ENCODE results near the gene EYS. TPM values are rescaled to one million over a fixed set of nuclear protein-coding genes. Genes with fewer than 3 reads are reported as not detected.
"Not testable (repeated sequence)": the region's sequence is repeated elsewhere in the genome, so short reads cannot be mapped to it uniquely, and the experiment has no call there.

Gene EYS
- total and polyA plus RNA-seq, 2 of the 8 experiments (the other 6 are each of a cell fraction or from before 2014, with no cell fraction given), result 0.05 to 0.13 TPM

DNA sequence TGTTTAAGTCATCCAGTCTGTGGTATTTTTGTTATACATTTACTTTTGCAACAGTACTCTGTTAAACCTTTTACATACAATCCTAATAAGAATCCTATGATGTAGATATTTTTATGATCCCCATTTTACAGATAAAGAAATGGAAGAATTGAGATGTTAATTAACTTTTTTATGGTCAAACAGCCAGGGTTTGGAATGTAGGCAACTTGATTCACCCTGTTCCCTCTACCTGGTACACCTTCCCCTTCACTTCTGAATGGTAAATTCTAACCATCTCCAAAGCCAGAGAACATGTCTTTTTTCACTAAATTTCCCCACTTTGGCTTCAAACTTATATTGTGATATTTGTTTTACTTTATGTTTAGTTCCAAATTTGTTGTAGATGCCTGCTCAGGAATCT is 1771.3 kb downstream of the EYS start (continued):
- no peak for TF ChIP-seq ATF2 (IDR thresholded peaks at IDR 0.05; ENCODE audit: low read length)
- TF ChIP-seq CREB1 (IDR thresholded peaks at IDR 0.05), result no peak
- TF ChIP-seq JUN (IDR thresholded peaks at IDR 0.05; ENCODE audit: low read depth, low read length), result no peak
- TF ChIP-seq RBBP5 (IDR thresholded peaks at IDR 0.05; ENCODE audit: borderline replicate concordance, low read depth, low read length), result no peak

DNA sequence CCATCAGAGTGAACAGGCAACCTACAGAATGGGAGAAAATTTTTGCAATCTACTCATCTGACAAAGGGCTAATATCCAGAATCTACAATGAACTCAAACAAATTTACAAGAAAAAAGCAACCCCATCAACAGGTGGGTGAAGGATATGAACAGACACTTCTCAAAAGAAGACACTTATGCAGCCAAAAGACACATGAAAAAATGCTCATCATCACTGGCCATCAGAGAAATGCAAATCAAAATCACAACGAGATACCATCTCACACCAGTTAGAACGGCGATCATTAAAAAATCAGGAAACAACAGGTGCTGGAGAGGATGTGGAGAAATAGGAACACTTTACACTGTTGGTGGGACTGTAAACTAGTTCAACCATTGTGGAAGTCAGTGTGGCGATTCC is 1773.1 kb downstream of the EYS start:
- H2AFZ ChIP-seq (ENCODE audit: low read length); H2AK5ac ChIP-seq (ENCODE audit: low read depth, low read length); H3K4ac ChIP-seq (replicated peaks; ENCODE audit: insufficient read length, low read depth, low read length); H4K91ac ChIP-seq (replicated peaks; ENCODE audit: insufficient read length, low read length); H3K36me3 ChIP-seq (ENCODE audit: control insufficient read depth in 2 of 4, insufficient read depth in 4 of 4, low read length in 3 of 4); H3K18ac ChIP-seq (ENCODE audit: extremely low read depth, low read length); H2BK20ac ChIP-seq (ENCODE audit: low read length); DNase-seq (ENCODE audit: low read depth in 1 of 2, low spot score in 2 of 2); H3K23ac ChIP-seq (ENCODE audit: insufficient read length); H4K5ac ChIP-seq (ENCODE audit: insufficient read length, low read depth, low read length); H3K79me1 ChIP-seq (ENCODE audit: low read depth, low read length); H3K4me3 ChIP-seq (ENCODE audit: extremely low read depth in 1 of 4, insufficient read depth in 2 of 4, low read depth in 3 of 4, low read length in 4 of 4); POLR2A ChIA-PET (ENCODE audit: partially characterized antibody); H3K27ac ChIP-seq (ENCODE audit: low read depth, low read length); H3K27me3 ChIP-seq (replicated peaks in 1 of 4; ENCODE audit: control insufficient read depth in 3 of 4, extremely low read depth in 1 of 4, insufficient read depth in 3 of 4, low read length in 3 of 4); FAIRE-seq; H3K9me3 ChIP-seq (ENCODE audit: insufficient read depth in 2 of 2, low read depth in 1 of 2, low read length in 1 of 2); H3K56ac ChIP-seq (replicated peaks; ENCODE audit: insufficient read length, low read depth, low read length); H2BK120ac ChIP-seq (replicated peaks; ENCODE audit: low read depth, low read length); H4K20me1 ChIP-seq (replicated peaks in 1 of 2; ENCODE audit: control insufficient read depth in 1 of 2, insufficient read depth in 2 of 2, low read length in 2 of 2); H3K14ac ChIP-seq (ENCODE audit: insufficient read length); H4K8ac ChIP-seq (ENCODE audit: extremely low read depth, insufficient read depth, low read length); H2BK5ac ChIP-seq (ENCODE audit: low read depth, low read length); H3K23me2 ChIP-seq (ENCODE audit: low read depth, low read length); H3K4me2 ChIP-seq (ENCODE audit: insufficient read depth in 1 of 2, low read depth in 2 of 2, low read length in 2 of 2); H3K79me2 ChIP-seq (ENCODE audit: control insufficient read depth in 1 of 2, insufficient read depth in 2 of 2, low read length in 2 of 2); H2BK15ac ChIP-seq (ENCODE audit: low read length); H3K9ac ChIP-seq (replicated peaks in 1 of 4; ENCODE audit: extremely low read depth in 1 of 4, low read depth in 3 of 4, low read length in 3 of 4); H3K4me1 ChIP-seq (replicated peaks in 1 of 4; ENCODE audit: control insufficient read depth in 3 of 4, insufficient read depth in 4 of 4, low read length in 3 of 4); H2BK12ac ChIP-seq (ENCODE audit: low read depth, low read length): not testable (repeated sequence)
- CTCF ChIA-PET (ENCODE audit: partially characterized antibody), result interaction anchor here (0.9 kb wide), 1 partner anchor 10 kb away, joined by 3 read pairs; no protein-coding TSS in a partner anchor
- 88% methylated on average over 3 of the region's 4 CpGs; no CpG with 5 or more reads in 1 of the 2 experiments for WGBS, 2 experiments (ENCODE audit: extremely low coverage in 1 of 2, insufficient coverage in 1 of 2, insufficient read length in 1 of 2, insufficient replicate concordance in 2 of 2, low coverage in 1 of 2, low lambda C conversion rate in 2 of 2, missing lambda C conversion rate in 1 of 2)

Data from H1 (cell line).